ENCODE measurements around the gene CANT1. TPM values are rescaled to one million over a fixed set of nuclear protein-coding genes. Genes with fewer than 3 reads are reported as not detected.

CANT1 gene
- polyA plus RNA-seq, 4 donors: 16.8 to 90.5 (median 42.3) TPM

DNA sequence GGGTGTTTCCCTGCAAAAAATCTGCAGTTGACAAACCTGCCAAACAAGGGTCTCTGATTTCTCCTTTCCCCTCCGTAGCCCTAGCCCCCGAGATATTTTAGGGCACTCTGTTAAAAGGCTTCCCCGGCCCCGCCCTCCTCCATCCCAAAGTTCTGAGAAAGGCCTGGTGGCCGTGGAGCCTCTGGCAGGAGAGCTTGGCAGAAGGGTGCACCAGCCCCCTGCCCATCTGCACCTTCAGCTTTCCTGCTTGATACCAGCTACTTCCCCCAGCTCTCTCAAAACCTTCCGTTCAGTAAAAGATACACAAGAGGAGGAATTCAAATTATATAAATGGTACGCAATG, 711 bp upstream of the CANT1 start:
- H3K9me3 ChIP-seq (ENCODE audit: control insufficient read depth in 2 of 2, insufficient read depth in 1 of 2, low read depth in 1 of 2, low read length in 1 of 2): no peaks in the 10 kb centered on the region
- H3K36me3 ChIP-seq (ENCODE audit: control insufficient read depth in 3 of 3, insufficient read depth in 2 of 3, low read depth in 1 of 3, low read length in 3 of 3): peaks cover 0 to 20% (median 0%) of the 10 kb centered on the region in 3 donors
- FAIRE-seq (no peak), DNase-seq (no peak)
- H3K27ac ChIP-seq (ENCODE audit: low read depth in 1 of 3, low read length in 2 of 3): peak overlapping the region in 2 of 3 donors; percentile 16 to 87
- H3K27me3 ChIP-seq (ENCODE audit: control insufficient read depth in 3 of 3, insufficient read depth in 3 of 3, low read length in 3 of 3): no peaks in the 10 kb centered on the region
- WGBS, 3 donors: 62 to 63% (median 62%) methylated on average over 7 of the region's 7 CpGs
- peak overlapping the region; percentile 50 to 78 (median 76) for H3K4me3 ChIP-seq (ENCODE audit: low read depth in 1 of 3, low read length in 3 of 3)
- H3K4me1 ChIP-seq (ENCODE audit: control insufficient read depth in 3 of 3, insufficient read depth in 2 of 3, low read depth in 1 of 3, low read length in 2 of 3): peaks cover 14 to 32% (median 20%) of the 10 kb centered on the region in 3 donors

DNA sequence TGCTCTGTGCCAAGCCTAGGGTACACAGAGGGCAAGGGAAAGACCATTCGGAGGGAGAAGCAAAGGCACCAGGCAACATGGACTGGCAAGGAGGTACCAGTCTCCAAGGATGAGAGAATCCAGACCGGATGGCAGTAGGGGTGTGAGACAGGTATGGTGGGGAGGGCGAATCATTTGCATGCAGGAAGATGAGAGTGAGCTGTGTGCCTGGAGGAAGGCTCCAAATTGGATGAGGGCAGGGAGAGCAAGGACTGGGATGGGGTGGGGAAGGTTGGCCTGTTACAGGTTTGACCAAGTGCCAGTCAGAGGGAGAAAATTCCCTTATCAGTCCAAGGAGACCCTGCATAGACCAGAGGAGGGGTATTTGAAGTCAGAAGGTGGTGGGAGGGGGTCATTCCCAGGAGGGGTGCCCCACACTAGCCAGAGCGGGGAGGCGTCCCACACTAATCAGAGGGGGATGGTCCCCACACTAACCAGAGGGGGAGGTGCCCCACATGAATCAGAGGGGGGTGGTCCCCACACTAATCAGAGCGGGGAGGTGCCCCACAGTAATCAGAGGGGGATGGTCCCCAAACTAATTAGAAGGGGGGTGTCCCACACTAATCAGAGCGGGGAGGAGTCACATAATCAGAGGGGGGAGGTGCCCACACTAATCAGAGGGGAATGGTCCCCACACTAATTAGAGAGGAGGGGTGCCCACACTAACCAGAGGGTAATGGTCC, 737 bp downstream of the CANT1 start:
- no peaks in the 10 kb centered on the region for H3K27me3 ChIP-seq (ENCODE audit: control insufficient read depth in 3 of 3, insufficient read depth in 3 of 3, low read length in 3 of 3)
- no peaks in the 10 kb centered on the region for H3K9me3 ChIP-seq (ENCODE audit: control insufficient read depth in 2 of 2, insufficient read depth in 1 of 2, low read depth in 1 of 2, low read length in 1 of 2)
- WGBS, 3 donors: 6 to 28% (median 16%) methylated on average over 7 of the region's 7 CpGs
- peaks cover 0 to 20% (median 0%) of the 10 kb centered on the region in 3 donors for H3K36me3 ChIP-seq (ENCODE audit: control insufficient read depth in 3 of 3, insufficient read depth in 2 of 3, low read depth in 1 of 3, low read length in 3 of 3)
- peak overlapping the region in 2 of 3 donors; percentile 77 to 85 for H3K27ac ChIP-seq (ENCODE audit: low read depth in 1 of 3, low read length in 2 of 3)
- peaks cover 14 to 35% (median 20%) of the 10 kb centered on the region in 3 donors for H3K4me1 ChIP-seq (ENCODE audit: control insufficient read depth in 3 of 3, insufficient read depth in 2 of 3, low read depth in 1 of 3, low read length in 2 of 3)
- FAIRE-seq: no peak
- peak overlapping the region; percentile 76 to 93 (median 78) for H3K4me3 ChIP-seq (ENCODE audit: low read depth in 1 of 3, low read length in 3 of 3)
- DNase-seq: no peak

DNA sequence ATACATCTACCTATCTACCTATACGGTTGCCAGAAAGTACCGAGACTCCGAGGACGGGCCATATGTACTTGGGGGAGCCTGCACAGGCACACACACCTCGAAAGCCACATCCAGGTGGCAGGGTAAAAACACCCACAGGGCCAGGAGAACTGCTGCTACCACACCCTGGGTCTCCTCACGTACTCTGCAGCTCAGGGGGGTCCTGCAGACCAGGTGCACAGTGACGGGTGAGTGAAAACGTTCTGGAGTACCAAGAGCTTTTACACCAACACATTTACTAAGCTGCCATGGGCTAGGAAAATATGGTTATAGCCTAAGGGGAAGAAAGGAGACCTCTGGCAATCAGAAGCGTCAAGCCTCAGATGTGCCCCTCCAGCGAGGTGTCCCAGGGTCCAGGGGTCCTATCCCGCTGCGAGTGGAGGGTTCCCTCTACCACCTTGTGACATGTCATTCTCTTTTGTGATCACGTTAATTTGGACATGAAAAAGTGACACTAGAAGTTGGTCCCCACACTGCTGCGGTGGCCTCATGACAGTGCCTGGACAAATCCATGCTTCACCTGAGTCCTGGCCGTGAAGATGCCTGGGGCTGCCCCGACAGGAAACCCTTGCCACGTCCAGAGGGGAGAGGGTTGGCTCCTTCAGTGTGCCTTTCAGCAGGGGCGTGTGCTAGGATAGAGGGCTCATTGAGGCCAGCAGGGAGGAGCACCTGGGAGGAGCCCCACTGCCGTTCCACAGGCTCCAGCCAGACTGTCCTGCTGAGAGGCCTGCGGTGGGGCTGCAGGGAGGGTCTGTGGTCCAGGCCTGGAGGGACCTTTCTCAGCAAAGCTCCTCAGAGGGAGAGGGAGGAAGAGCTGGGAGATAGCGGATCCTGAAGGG, 1.8 kb downstream of the CANT1 start:
- Histone ChIP-seq H3K27me3 (ENCODE audit: control insufficient read depth in 3 of 3, insufficient read depth in 3 of 3, low read length in 3 of 3) (no peaks in the 10 kb centered on the region), H3K27ac (ENCODE audit: low read depth in 1 of 3, low read length in 2 of 3) (peak overlapping the region in 2 of 3 donors; percentile 32 to 33), H3K4me1 (ENCODE audit: control insufficient read depth in 3 of 3, insufficient read depth in 2 of 3, low read depth in 1 of 3, low read length in 2 of 3) (peaks cover 14 to 35% (median 20%) of the 10 kb centered on the region in 3 donors), H3K9me3 (ENCODE audit: control insufficient read depth in 2 of 2, insufficient read depth in 1 of 2, low read depth in 1 of 2, low read length in 1 of 2) (no peaks in the 10 kb centered on the region), H3K4me3 (ENCODE audit: low read depth in 1 of 3, low read length in 3 of 3) (peak overlapping the region in 1 of 3 donors; percentile 78), H3K36me3 (ENCODE audit: control insufficient read depth in 3 of 3, insufficient read depth in 2 of 3, low read depth in 1 of 3, low read length in 3 of 3) (peaks cover 0 to 30% (median 0%) of the 10 kb centered on the region in 3 donors)
- 42 to 67% (median 54%) methylated on average over 21 of the region's 21 CpGs for WGBS, 3 donors
- peak in 1 of 2 donors; percentile 50 for DNase-seq
- no peak for FAIRE-seq

DNA sequence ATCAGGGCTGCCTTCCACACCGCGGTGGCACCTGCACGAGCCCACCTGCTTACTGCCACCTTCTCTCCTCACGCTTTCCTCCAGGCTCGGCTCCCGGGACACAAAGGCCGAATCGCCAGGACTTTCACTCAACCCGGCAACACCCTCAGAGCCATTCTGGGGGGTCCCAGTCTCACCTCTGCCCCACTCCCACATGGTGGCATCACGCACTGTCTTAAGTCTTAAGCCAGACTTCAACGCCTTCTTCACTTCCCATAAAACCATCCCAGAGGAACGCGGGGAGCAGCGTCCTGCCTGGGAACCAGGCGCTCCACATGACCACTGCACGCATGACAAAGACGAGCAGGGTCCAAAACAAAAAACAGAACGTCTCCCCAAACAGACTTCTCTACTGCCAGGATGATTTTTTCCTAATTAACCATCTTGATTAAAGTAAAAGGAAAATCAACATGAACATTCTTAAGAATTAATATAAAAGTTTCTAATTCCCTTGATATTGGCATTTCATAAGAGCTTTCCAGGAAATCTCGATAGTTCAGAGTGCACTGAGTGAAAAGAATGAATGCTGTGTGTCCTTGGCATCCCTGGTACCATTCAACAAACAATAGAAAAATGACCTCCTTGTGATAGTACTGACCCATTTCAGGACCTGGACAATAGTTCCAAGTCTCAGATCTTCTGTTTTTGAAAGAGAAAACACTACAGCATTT, 2.6 kb downstream of the CANT1 start:
- Histone ChIP-seq H3K4me1 (ENCODE audit: control insufficient read depth in 3 of 3, insufficient read depth in 2 of 3, low read depth in 1 of 3, low read length in 2 of 3) (peaks cover 14 to 35% (median 20%) of the 10 kb centered on the region in 3 donors), H3K9me3 (ENCODE audit: control insufficient read depth in 2 of 2, insufficient read depth in 1 of 2, low read depth in 1 of 2, low read length in 1 of 2) (no peaks in the 10 kb centered on the region), H3K36me3 (ENCODE audit: control insufficient read depth in 3 of 3, insufficient read depth in 2 of 3, low read depth in 1 of 3, low read length in 3 of 3) (peaks cover 0 to 36% (median 0%) of the 10 kb centered on the region in 3 donors), H3K27ac (ENCODE audit: low read depth in 1 of 3, low read length in 2 of 3) (peak overlapping the region in 2 of 3 donors; percentile 14 to 86), H3K4me3 (ENCODE audit: low read depth in 1 of 3, low read length in 3 of 3) (no peak overlapping the region), H3K27me3 (ENCODE audit: control insufficient read depth in 3 of 3, insufficient read depth in 3 of 3, low read length in 3 of 3) (no peaks in the 10 kb centered on the region)
- FAIRE-seq (no peak), DNase-seq (no peak)
- WGBS, 3 donors: 79 to 83% (median 82%) methylated on average over 19 of the region's 19 CpGs

DNA sequence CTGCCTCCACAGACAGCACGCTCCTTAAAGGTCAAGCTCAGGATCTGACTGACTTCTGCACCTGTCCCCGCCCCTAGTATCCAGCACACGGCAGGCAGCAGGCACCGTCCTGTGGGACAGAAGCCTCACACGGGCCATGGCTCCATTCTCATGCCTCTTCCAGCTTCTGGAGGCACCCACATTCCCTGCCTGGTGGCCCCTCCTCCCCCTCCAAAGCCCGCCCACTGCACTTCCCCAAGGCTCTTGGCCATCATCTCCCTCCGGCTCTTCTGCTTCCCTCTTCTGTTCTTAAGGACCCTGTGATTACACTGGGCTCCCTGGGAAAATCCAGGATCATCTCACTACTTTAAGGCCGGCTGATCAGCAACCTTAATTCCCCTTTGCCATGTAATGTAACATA, 3.5 kb downstream of the CANT1 start:
- DNase-seq: peak in 1 of 2 donors; percentile 46
- Histone ChIP-seq H3K27ac (ENCODE audit: low read depth in 1 of 3, low read length in 2 of 3) (peak overlapping the region; percentile 46 to 86 (median 63)), H3K9me3 (ENCODE audit: control insufficient read depth in 2 of 2, insufficient read depth in 1 of 2, low read depth in 1 of 2, low read length in 1 of 2) (no peaks in the 10 kb centered on the region), H3K27me3 (ENCODE audit: control insufficient read depth in 3 of 3, insufficient read depth in 3 of 3, low read length in 3 of 3) (no peaks in the 10 kb centered on the region), H3K4me1 (ENCODE audit: control insufficient read depth in 3 of 3, insufficient read depth in 2 of 3, low read depth in 1 of 3, low read length in 2 of 3) (peaks cover 14 to 35% (median 20%) of the 10 kb centered on the region in 3 donors), H3K36me3 (ENCODE audit: control insufficient read depth in 3 of 3, insufficient read depth in 2 of 3, low read depth in 1 of 3, low read length in 3 of 3) (peaks cover 0 to 44% (median 0%) of the 10 kb centered on the region in 3 donors), H3K4me3 (ENCODE audit: low read depth in 1 of 3, low read length in 3 of 3) (no peak overlapping the region)
- WGBS, 3 donors: 25 to 68% (median 61%) methylated on average over 8 of the region's 8 CpGs
- FAIRE-seq: no peak

DNA sequence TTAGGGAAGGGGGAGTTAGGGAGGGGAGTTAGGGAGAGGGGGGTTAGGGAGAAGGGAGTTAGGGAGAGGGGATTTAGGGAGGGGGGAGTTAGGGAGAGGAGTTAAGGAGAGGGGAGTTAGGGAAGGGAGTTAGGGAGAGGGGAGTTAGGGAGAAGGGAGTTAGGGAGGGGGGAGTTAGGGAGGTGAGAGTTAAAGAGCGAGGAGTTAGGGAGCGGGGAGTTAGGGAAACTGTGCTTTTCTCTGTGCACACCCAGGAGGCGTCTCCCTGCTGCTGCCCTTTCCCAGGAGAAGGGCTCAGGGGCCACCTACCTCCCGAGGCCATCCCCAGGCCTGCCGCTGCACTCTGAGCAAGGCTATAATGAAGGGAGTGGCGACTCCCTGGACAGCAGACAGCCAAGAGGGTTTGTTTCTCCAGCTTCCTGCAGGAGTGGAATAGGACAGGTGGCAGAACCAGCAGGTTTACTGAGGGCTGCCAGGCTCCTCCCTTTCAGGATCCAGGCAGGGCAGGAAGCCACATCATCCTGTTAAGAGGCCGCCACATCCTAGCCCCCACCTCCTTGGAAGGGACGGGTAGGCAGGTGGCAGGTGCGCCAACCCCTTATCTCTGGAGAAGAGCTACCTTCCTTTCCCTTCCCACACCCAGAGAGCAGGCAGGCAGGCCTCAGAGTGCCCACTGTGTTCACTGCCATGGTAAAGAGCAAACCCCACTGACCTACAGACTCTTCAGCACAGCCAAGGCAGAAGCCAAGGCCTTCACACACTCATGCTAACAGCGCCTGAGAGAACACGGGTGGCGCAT, 4.3 kb downstream of the CANT1 start:
- Histone ChIP-seq H3K36me3 (ENCODE audit: control insufficient read depth in 3 of 3, insufficient read depth in 2 of 3, low read depth in 1 of 3, low read length in 3 of 3) (peaks cover 0 to 52% (median 0%) of the 10 kb centered on the region in 3 donors), H3K27me3 (ENCODE audit: control insufficient read depth in 3 of 3, insufficient read depth in 3 of 3, low read length in 3 of 3) (no peaks in the 10 kb centered on the region), H3K27ac (ENCODE audit: low read depth in 1 of 3, low read length in 2 of 3) (peak overlapping the region; percentile 46 to 86 (median 63)), H3K4me3 (ENCODE audit: low read depth in 1 of 3, low read length in 3 of 3) (no peak overlapping the region), H3K9me3 (ENCODE audit: control insufficient read depth in 2 of 2, insufficient read depth in 1 of 2, low read depth in 1 of 2, low read length in 1 of 2) (no peaks in the 10 kb centered on the region), H3K4me1 (ENCODE audit: control insufficient read depth in 3 of 3, insufficient read depth in 2 of 3, low read depth in 1 of 3, low read length in 2 of 3) (peaks cover 14 to 33% (median 19%) of the 10 kb centered on the region in 3 donors)
- WGBS, 3 donors: 8 to 51% (median 22%) methylated on average over 12 of the region's 12 CpGs
- DNase-seq (peak; percentile 82 to 93), FAIRE-seq (no peak)

DNA sequence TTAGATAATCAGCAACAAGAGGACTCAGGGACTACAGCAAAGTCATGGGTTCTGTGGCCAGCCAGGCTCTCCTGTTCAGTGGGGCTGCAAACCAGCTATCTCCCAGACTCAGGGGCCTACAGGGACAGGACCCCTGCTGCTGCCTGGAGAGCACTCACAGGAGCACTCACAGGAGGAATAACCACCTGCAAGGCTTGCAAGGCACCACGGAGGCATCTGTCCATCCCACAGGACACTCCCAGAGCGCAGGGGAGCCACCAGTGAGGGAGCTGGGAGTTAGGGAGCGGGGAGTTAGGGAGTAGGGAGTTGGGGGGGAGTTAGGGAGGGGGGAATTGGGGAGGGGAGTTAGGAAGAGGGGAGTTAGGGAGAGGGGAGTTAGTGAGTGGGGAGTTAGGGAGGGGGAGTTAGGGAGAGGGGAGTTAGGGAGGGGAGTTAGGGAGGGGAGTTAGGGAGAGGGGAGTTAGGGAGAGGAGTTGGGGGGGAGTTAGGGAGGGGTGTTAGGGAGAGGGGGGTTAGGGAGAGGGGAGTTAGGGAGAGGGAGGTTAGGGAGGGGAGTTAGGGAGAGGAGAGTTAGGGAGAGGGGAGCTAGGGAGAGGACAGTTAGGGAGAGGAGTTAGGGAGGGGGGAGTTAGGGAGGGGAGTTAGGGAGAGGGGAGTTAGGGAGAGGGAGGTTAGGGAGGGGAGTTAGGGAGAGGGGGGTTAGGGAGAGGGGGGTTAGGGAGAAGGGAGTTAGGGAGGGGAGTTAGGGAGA, 5.7 kb downstream of the CANT1 start:
- Histone ChIP-seq H3K9me3 (ENCODE audit: control insufficient read depth in 2 of 2, insufficient read depth in 1 of 2, low read depth in 1 of 2, low read length in 1 of 2) (no peaks in the 10 kb centered on the region), H3K27ac (ENCODE audit: low read depth in 1 of 3, low read length in 2 of 3) (no peak overlapping the region), H3K27me3 (ENCODE audit: control insufficient read depth in 3 of 3, insufficient read depth in 3 of 3, low read length in 3 of 3) (no peaks in the 10 kb centered on the region), H3K4me3 (ENCODE audit: low read depth in 1 of 3, low read length in 3 of 3) (no peak overlapping the region), H3K4me1 (ENCODE audit: control insufficient read depth in 3 of 3, insufficient read depth in 2 of 3, low read depth in 1 of 3, low read length in 2 of 3) (peaks cover 14 to 29% (median 19%) of the 10 kb centered on the region in 3 donors), H3K36me3 (ENCODE audit: control insufficient read depth in 3 of 3, insufficient read depth in 2 of 3, low read depth in 1 of 3, low read length in 3 of 3) (peaks cover 0 to 62% (median 3%) of the 10 kb centered on the region in 3 donors)
- no peak for FAIRE-seq
- WGBS, 3 donors: 48 to 65% (median 57%) methylated on average over 3 of the region's 3 CpGs
- no peak for DNase-seq
